NCI-H1436 treated with DMSO at 0.1 percent for 48 hours (cell line): Measurements from ENCODE around the gene MPEG1.

Source experiments
- DNase-seq: peaks from one replicate; lab custom pipeline; 2025; lab: John Stamatoyannopoulos, UW

Gene MPEG1

GRCh38 chr11:59218893-59219292, 6.2 kb upstream of the MPEG1 start:
- no peak for DNase-seq

- no peak for DNase-seq
These were observed 5.6 kb upstream of the MPEG1 start for GRCh38 chr11:59218319-59218718.

GRCh38 chr11:59216641-59217564, 4.2 kb upstream of the MPEG1 start:
- DNase-seq: no peak

GRCh38 chr11:59214141-59214893, 1.6 kb upstream of the MPEG1 start:
- no peak for DNase-seq

- no peak for DNase-seq
These were observed 505 bp downstream of the MPEG1 start for GRCh38 chr11:59212222-59212621.

GRCh38 chr11:59208956-59209355, 3.8 kb downstream of the MPEG1 start:
- DNase-seq: no peak

GRCh38 chr11:59207988-59208451, 4.7 kb downstream of the MPEG1 start:
- no peak for DNase-seq

GRCh38 chr11:59206635-59207034, 6.1 kb downstream of the MPEG1 start:
- no peak for DNase-seq

- DNase-seq: no peak
These were observed 7.1 kb downstream of the MPEG1 start for GRCh38 chr11:59205648-59206047.

- DNase-seq: no peak
These were observed 8.0 kb downstream of the MPEG1 start for GRCh38 chr11:59204746-59205145.

GRCh38 chr11:59201353-59201752, 11.4 kb downstream of the MPEG1 start:
- DNase-seq: no peak

GRCh38 chr11:59200423-59200746, 12.3 kb downstream of the MPEG1 start:
- DNase-seq: no peak

GRCh38 chr11:59199546-59200422, 12.9 kb downstream of the MPEG1 start:
- no peak for DNase-seq

GRCh38 chr11:59198726-59199125, 14.0 kb downstream of the MPEG1 start:
- DNase-seq: no peak

- no peak for DNase-seq
These were observed 14.7 kb downstream of the MPEG1 start for GRCh38 chr11:59197991-59198390.

- no peak for DNase-seq
These were observed 15.9 kb downstream of the MPEG1 start for GRCh38 chr11:59196777-59197176.

GRCh38 chr11:59195586-59195985, 17.1 kb downstream of the MPEG1 start:
- no peak for DNase-seq

GRCh38 chr11:59193587-59194130, 19.1 kb downstream of the MPEG1 start:
- DNase-seq: no peak

GRCh38 chr11:59192446-59193020, 20.2 kb downstream of the MPEG1 start:
- no peak for DNase-seq

- DNase-seq: no peak
These were observed 20.8 kb downstream of the MPEG1 start for GRCh38 chr11:59191890-59192289.

GRCh38 chr11:59191095-59191494, 21.6 kb downstream of the MPEG1 start:
- DNase-seq: no peak

- no peak for DNase-seq
These were observed 22.7 kb downstream of the MPEG1 start for GRCh38 chr11:59189986-59190385.
